Omental fat pad (tissue), 4 donors: ENCODE results near the gene UPF3A. TPM values are rescaled to one million over a fixed set of nuclear protein-coding genes. Genes with fewer than 3 reads are reported as not detected.

Source experiments
- ATAC-seq: fragments of 150-250 bp; one replicate; pipeline ENCODE4 v1.9.1; 2016; ENCODE audit warnings: mild to moderate bottlenecking, moderate library complexity; ENCODE audit not compliant: low FRiP score
- DNase-seq: peaks from one replicate; pipeline ENCODE4 v3.0.0-alpha.2; 2019; ENCODE audit warnings: low spot score
- CTCF ChIP-seq, 3 donors: fragments of 450-650 bp; IDR thresholded peaks; one replicate each; pipeline ENCODE4 v1.5.1; 2016 to 2017; ENCODE audit warnings: antibody characterized with exemption in 3 of 3, mild to moderate bottlenecking in 3 of 3, moderate library complexity in 2 of 3
- total RNA-seq, 4 donors: library from RNA; depleted of rRNA; stranded (reverse); fragments of >200 nt; gene quantifications; one replicate each; pipeline ENCODE4 v1.1.0, GENCODE V29; 2016

UPF3A gene
- total RNA-seq, 4 donors from 2014 or later = 25.1 to 60.7 (median 39.0) TPM

DNA sequence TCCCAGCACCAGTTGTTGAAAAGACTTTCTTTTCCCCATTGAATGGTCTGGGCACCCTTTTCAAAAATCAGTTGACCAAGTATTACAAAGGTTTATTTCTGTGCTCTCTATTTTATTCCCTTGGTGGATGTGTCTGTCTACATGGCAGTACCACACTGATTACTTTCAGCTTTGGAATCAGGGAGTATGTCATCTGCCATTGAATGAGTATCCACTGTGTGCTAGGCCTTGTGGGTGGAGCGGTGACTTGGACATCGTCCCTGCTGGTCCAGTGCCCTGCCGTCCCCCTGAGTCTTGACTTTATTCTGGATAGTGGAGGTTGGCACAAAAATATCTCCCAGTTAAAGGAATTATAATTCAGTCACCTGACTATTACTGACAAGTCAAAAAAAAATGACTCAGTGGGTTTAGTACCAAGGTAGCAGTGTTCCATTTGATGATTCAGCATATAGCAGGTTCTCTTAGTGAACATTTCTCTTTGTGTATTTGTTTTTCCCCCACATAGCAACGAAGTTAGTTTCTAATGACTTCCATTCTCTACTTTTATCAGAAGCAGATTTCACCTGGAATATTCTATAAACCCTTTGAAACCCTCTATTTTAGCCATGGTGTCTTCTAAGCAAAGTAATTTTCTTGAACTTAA lies 3.9 kb downstream of the UPF3A start:
- TF ChIP-seq CTCF (IDR thresholded peaks at IDR 0.05) = no peak
- no peak for ATAC-seq
- DNase-seq = no peak

- DNase-seq (no peak), ATAC-seq (no peak)
- TF ChIP-seq CTCF (IDR thresholded peaks at IDR 0.05) = no peak
Observed at GRCh38 chr13:114286808-114287207, 5.4 kb downstream of the UPF3A start.

DNA sequence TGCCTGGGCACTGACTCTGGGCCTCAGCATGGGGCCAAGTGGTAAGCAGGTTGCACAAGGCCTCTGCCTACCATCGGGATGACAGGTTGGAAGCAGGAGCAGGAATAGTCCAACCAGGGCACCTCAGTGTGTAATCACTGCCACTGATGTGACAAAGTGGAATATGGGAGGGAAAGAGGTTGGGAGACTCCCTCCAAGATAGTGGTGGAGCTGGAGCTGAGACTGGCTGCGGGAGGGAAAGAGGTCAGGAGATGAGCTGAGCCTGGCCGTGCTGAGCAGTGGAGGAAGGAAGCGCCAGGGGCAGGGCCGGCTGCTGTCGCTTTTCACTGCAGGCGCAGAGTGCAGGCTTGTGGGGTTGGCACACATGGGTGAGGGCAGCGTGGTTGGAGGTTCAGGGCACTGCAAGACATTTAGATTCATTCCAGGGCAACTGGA lies 6.8 kb downstream of the UPF3A start:
- TF ChIP-seq CTCF (IDR thresholded peaks at IDR 0.05) = no peak
- DNase-seq (no peak), ATAC-seq (no peak)

DNA sequence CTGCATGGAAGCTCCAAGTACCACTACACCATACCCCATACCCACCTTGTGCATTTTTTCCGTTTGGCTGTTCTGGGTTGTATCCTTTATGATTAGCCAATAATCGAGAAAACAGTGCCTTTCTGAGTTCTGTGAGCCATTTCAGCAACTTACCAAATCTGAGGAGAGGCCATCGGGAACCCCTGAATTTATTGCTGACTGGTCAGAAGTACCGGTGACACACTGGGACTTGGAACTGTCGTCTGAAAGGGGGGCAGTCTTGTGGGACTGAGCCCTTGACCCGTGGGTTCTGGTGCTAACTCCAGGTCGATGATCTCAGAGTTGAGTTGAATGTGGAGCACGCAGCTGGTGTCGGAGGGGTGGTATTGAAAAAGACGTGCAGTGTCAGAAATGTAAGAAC lies 15.0 kb downstream of the UPF3A start:
- TF ChIP-seq CTCF (IDR thresholded peaks at IDR 0.05) = no peak
- no peak for DNase-seq
- no peak for ATAC-seq

GRCh38 chr13:114296902-114297301 lies 15.5 kb downstream of the UPF3A start:
- DNase-seq (no peak), ATAC-seq (no peak)
- TF ChIP-seq CTCF (IDR thresholded peaks at IDR 0.05) = no peak

DNA sequence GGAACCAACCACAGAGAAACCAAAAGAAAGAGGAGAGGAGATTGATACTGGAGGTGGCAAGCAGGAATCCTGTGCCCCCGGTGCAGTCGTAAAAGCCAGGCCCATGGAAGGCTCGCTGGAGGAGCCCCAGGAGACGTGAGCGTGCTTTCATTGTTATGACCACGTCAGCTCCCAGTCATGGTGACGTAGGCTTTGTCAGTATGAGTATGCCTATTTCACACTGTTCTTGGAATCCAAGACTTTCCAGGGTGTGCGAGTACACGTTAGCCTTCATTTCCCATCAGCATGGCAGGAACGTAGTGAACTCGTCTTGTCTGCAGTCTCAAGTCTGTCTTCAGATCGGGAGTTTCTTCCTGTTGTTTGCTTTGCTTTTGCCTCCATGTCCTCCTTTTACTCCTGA lies 17.5 kb downstream of the UPF3A start:
- no peak for DNase-seq
- TF ChIP-seq CTCF (IDR thresholded peaks at IDR 0.05) = no peak
- ATAC-seq = no peak

GRCh38 chr13:114299604-114300305 lies 18.4 kb downstream of the UPF3A start:
- no peak for TF ChIP-seq CTCF (IDR thresholded peaks at IDR 0.05)
- ATAC-seq = no peak
- DNase-seq = no peak
